Ishikawa (cell line): ENCODE results near the gene CERT1.

Experiments
- CEBPB ChIP-seq: IDR thresholded peaks from 2 replicates; pipeline ENCODE4 v1.6.1; 2012
- CREB1 ChIP-seq: IDR thresholded peaks from 2 replicates; pipeline ENCODE4 v1.6.1; 2012; ENCODE audit warnings: low read depth
- EGR1 ChIP-seq: IDR thresholded peaks from 2 replicates; pipeline ENCODE4 v1.6.1; 2012
- EP300 ChIP-seq: IDR thresholded peaks from 2 replicates; pipeline ENCODE4 v1.6.1; 2012; ENCODE audit warnings: borderline replicate concordance
- FOXM1 ChIP-seq: IDR thresholded peaks from 2 replicates; pipeline ENCODE4 v1.6.1; 2012; ENCODE audit warnings: low read depth, borderline replicate concordance
- NFIC ChIP-seq: IDR thresholded peaks from 2 replicates; pipeline ENCODE4 v1.6.1; 2012
- RAD21 ChIP-seq: IDR thresholded peaks from 2 replicates; pipeline ENCODE4 v1.6.1; 2012; ENCODE audit warnings: low read depth
- TAF1 ChIP-seq: IDR thresholded peaks from 2 replicates; pipeline ENCODE4 v1.6.1; 2012; ENCODE audit warnings: low read depth, mild to moderate bottlenecking
- TCF12 ChIP-seq: IDR thresholded peaks from 2 replicates; pipeline ENCODE4 v1.6.1; 2012; ENCODE audit warnings: low read depth
- TEAD4 ChIP-seq: IDR thresholded peaks from 2 replicates; pipeline ENCODE4 v1.6.1; 2012
- USF1 ChIP-seq: IDR thresholded peaks from 2 replicates; pipeline ENCODE4 v1.6.1; 2012
- YY1 ChIP-seq: IDR thresholded peaks from 2 replicates; pipeline ENCODE4 v1.6.1; 2012; ENCODE audit warnings: low read depth
- ZBTB7A ChIP-seq: IDR thresholded peaks from 2 replicates; pipeline ENCODE4 v1.6.1; 2012; ENCODE audit warnings: low read depth
- TF ChIP-seq, protein P1 (sequence below): IDR thresholded peaks from 2 replicates; pipeline ENCODE4 v1.6.1; 2012
- TF ChIP-seq, protein P2 (sequence below): IDR thresholded peaks from 2 replicates; pipeline ENCODE4 v1.6.1; 2012; ENCODE audit warnings: low read depth, mild to moderate bottlenecking

The CERT1 gene

GRCh38 chr5:75538211-75538610 lies 26.8 kb upstream of the CERT1 start:
- no peak for TF ChIP-seq EGR1
- no peak for TF ChIP-seq YY1
- no peak for TF ChIP-seq ZBTB7A
- TF ChIP-seq NFIC: no peak
- TF ChIP-seq USF1: no peak
- TF ChIP-seq CREB1: no peak
- no peak for TF ChIP-seq TEAD4

GRCh38 chr5:75536694-75537360 lies 25.4 kb upstream of the CERT1 start:
- TF ChIP-seq TAF1 (no peak), TCF12 (no peak), ZBTB7A (no peak), RAD21 (no peak), CREB1 (no peak), EP300 (no peak), USF1 (no peak), YY1 (no peak), FOXM1 (no peak), TEAD4 (no peak), NFIC (no peak), CEBPB (no peak), EGR1 (no peak)
- TF ChIP-seq, protein P1, sequence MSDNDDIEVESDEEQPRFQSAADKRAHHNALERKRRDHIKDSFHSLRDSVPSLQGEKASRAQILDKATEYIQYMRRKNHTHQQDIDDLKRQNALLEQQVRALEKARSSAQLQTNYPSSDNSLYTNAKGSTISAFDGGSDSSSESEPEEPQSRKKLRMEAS: no peak
- TF ChIP-seq, protein P2, sequence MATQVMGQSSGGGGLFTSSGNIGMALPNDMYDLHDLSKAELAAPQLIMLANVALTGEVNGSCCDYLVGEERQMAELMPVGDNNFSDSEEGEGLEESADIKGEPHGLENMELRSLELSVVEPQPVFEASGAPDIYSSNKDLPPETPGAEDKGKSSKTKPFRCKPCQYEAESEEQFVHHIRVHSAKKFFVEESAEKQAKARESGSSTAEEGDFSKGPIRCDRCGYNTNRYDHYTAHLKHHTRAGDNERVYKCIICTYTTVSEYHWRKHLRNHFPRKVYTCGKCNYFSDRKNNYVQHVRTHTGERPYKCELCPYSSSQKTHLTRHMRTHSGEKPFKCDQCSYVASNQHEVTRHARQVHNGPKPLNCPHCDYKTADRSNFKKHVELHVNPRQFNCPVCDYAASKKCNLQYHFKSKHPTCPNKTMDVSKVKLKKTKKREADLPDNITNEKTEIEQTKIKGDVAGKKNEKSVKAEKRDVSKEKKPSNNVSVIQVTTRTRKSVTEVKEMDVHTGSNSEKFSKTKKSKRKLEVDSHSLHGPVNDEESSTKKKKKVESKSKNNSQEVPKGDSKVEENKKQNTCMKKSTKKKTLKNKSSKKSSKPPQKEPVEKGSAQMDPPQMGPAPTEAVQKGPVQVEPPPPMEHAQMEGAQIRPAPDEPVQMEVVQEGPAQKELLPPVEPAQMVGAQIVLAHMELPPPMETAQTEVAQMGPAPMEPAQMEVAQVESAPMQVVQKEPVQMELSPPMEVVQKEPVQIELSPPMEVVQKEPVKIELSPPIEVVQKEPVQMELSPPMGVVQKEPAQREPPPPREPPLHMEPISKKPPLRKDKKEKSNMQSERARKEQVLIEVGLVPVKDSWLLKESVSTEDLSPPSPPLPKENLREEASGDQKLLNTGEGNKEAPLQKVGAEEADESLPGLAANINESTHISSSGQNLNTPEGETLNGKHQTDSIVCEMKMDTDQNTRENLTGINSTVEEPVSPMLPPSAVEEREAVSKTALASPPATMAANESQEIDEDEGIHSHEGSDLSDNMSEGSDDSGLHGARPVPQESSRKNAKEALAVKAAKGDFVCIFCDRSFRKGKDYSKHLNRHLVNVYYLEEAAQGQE: no peak

DNA sequence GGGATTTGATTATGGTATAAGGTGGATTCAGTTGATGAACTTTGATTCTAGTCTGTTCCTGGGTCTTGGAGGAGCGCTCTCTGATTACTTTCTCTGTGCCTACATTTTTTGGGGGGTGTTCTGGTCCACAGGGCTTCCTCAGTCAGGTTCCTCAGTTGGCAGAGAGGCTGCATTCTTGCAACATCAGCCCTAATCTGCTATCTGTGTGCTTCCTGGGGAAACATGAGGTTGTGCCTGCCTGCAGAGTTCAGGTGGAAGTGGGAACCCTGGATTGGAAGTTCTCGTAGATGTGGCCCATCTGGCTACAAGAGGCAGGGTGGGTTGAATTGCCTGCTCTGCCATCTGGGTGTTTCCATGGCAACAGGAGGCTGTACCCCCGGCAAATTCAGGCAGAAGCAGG lies 24.7 kb upstream of the CERT1 start:
- TF ChIP-seq EP300 (no peak), ZBTB7A (no peak), CREB1 (no peak), CEBPB (no peak), USF1 (no peak), TAF1 (no peak), FOXM1 (no peak), TEAD4 (no peak), EGR1 (no peak), RAD21 (no peak), NFIC (no peak), TCF12 (no peak)
- TF ChIP-seq, protein P1: no peak
- TF ChIP-seq, protein P2: no peak

DNA sequence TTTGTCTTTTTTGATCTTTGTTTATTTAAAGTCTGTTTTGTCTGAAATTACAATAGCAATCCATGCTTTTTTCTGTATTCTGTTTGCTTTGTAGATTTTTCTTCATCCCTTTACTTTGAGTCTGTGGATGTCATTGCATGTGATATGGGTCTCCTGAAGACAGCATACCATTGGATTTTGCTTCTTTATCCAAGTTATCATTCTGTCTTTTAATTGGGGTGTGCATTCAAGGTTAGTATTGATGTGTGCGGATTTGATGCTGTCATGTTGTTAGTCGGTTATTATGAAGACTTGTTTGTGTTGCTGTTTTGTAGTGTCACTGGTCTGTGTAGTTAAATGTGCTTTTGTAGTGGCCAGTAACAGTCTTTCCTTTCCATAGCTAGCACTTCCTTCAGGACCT lies 23.3 kb upstream of the CERT1 start:
- TF ChIP-seq EP300: no peak

- TF ChIP-seq TCF12 (no peak), NFIC (no peak), CEBPB (no peak), FOXM1 (no peak), USF1 (no peak), EP300 (no peak), RAD21 (no peak), CREB1 (no peak), TAF1 (no peak), YY1 (no peak)
- TF ChIP-seq, protein P1: no peak
Measured at GRCh38 chr5:75532190-75532589, 20.8 kb upstream of the CERT1 start.
